ENCODE measurements around the gene BOLA3. TPM values are rescaled to one million over a fixed set of nuclear protein-coding genes. Genes with fewer than 3 reads are reported as not detected.

BOLA3 gene
- total RNA-seq, 4 donors from 2014 or later, result 27.1 to 69.3 (median 40.8) TPM

GRCh38 chr2:74087696-74088095, 60.0 kb downstream of the BOLA3 start:
- no peak overlapping the region for H3K27ac ChIP-seq
- no peaks in the 10 kb centered on the region for H3K9me3 ChIP-seq
- no peaks in the 10 kb centered on the region for H3K4me1 ChIP-seq
- H3K36me3 ChIP-seq, result peaks cover 13 to 100% (median 22%) of the 10 kb centered on the region in 3 donors
- DNase-seq, result no peak
- 96% methylated on average over 7 of the region's 16 CpGs; no CpG with 5 or more reads in 1 of the 2 donors for WGBS, 2 donors
- no peak for TF ChIP-seq CTCF (IDR thresholded peaks at IDR 0.05)
- no peak for TF ChIP-seq POLR2A (IDR thresholded peaks at IDR 0.05)
- intact Hi-C loops (cut with DNase I), result no loop called here
- no peaks in the 10 kb centered on the region for H3K27me3 ChIP-seq
- H3K4me3 ChIP-seq, result no peak overlapping the region

- Histone ChIP-seq H3K4me1 (no peaks in the 10 kb centered on the region), H3K27ac (no peak overlapping the region), H3K4me3 (no peak overlapping the region), H3K9me3 (no peaks in the 10 kb centered on the region), H3K27me3 (no peaks in the 10 kb centered on the region), H3K36me3 (peaks cover 13 to 100% (median 20%) of the 10 kb centered on the region in 3 donors)
- intact Hi-C loops (cut with DNase I), result no loop called here
- 91 to 92% methylated on average over 6 of the region's 6 CpGs for WGBS, 2 donors
- TF ChIP-seq CTCF (IDR thresholded peaks at IDR 0.05) (no peak), POLR2A (IDR thresholded peaks at IDR 0.05) (no peak)
- no peak for DNase-seq
Measured at GRCh38 chr2:74086021-74086420, 61.7 kb downstream of the BOLA3 start.

Other genes starting within 250 kb of the BOLA3 start
- gene DGUOK, start 221.0 kb downstream of the BOLA3 start, total RNA-seq, result 10 to 100 TPM; 23.5 to 53.4 (median 40.2) TPM
- 10 to 100 TPM in 3 of 4 donors, 1 to 10 TPM in 1; 6.6 to 20.2 (median 16.2) TPM for gene TET3, start 163.0 kb downstream of the BOLA3 start, total RNA-seq
- 100 to 1,000 TPM in 3 of 4 donors, 10 to 100 TPM in 1; 87.9 to 125 (median 102) TPM for gene MOB1A, start 31.0 kb upstream of the BOLA3 start, total RNA-seq
- gene MTHFD2, start 50.7 kb upstream of the BOLA3 start, total RNA-seq, result 10 to 100 TPM; 19.1 to 55.4 (median 39.0) TPM
- gene SLC4A5, start 195.5 kb upstream of the BOLA3 start, total RNA-seq, result 1 to 10 TPM in 2 of 4 donors, under 1 TPM in 2; 0.62 to 2.3 (median 1.2) TPM
- gene DCTN1, start 232.4 kb upstream of the BOLA3 start, total RNA-seq, result 10 to 100 TPM; 67.1 to 80.1 (median 75.0) TPM